ENCODE results near the gene CLDN6.

Gene CLDN6

GRCh38 chr16:2968368-2968737 is 49.6 kb downstream of the CLDN6 start:
- no peak for DNase-seq

- no peak for DNase-seq
Measured at GRCh38 chr16:2967721-2968161, 50.2 kb downstream of the CLDN6 start.

GRCh38 chr16:2967211-2967631 is 50.8 kb downstream of the CLDN6 start:
- no peak for DNase-seq

- no peak for DNase-seq
Measured at GRCh38 chr16:2966808-2967191, 51.2 kb downstream of the CLDN6 start.

- no peak for DNase-seq
Measured at GRCh38 chr16:2966043-2966807, 51.8 kb downstream of the CLDN6 start.

Data from NCI-H1092 (cell line).